GM12878 (cell line): ENCODE measurements around the gene SSH3. TPM values are rescaled to one million over a fixed set of nuclear protein-coding genes. Genes with fewer than 3 reads are reported as not detected.

Source experiments
- ATAC-seq: fragments of 200-7000 bp; cut with Tn5 transposase; 3 replicates; pipeline ENCODE4 v1.9.1; 2020; ENCODE audit warnings: mild to moderate bottlenecking, moderate library complexity
- BruUV-seq: library from RNA; stranded (reverse); fragments of 400-500 nt; replicated peaks from 2 replicates; lab custom pipeline; 2021; lab: Mats Ljungman, UMichigan
- CTCF ChIA-PET: fragments of 300-600 bp; sonication (Branson Sonifier 250); formaldehyde crosslinking; extraction: SDS; loops from one replicate; lab custom pipeline; 2021; ENCODE audit warnings: inconsistent platforms; lab: Yijun Ruan, JAX
- POLR2A ChIA-PET: fragments of 350-600 bp; formaldehyde crosslinking; extraction: SDS; loops from one replicate; lab custom pipeline; 2021; ENCODE audit warnings: inconsistent platforms; lab: Charles Lee
- RAD21 ChIA-PET: fragments of 300-600 bp; sonication (Branson Sonifier 250); formaldehyde crosslinking; loops from one replicate; lab custom pipeline; 2023; ENCODE audit warnings: antibody characterized with exemption; ENCODE audit not compliant: unreplicated experiment; lab: Charles Lee
- SMC1A ChIA-PET: fragments of 300-600 bp; sonication (Branson Sonifier 250); formaldehyde crosslinking; loops from one replicate; lab custom pipeline; 2023; ENCODE audit not compliant: unreplicated experiment, uncharacterized antibody; lab: Charles Lee
- DNase-seq: peaks from one replicate; pipeline ENCODE4 v3.0.0-alpha.2; 2011; ENCODE audit warnings: low read depth, low spot score
- FAIRE-seq: peaks from 3 replicates; lab custom pipeline; 2011; peaks lifted over from hg19 to GRCh38; lab: Jason Lieb, UNC
- H2AFZ ChIP-seq: 2 replicates; pipeline ENCODE4 v1.6.0; 2011; ENCODE audit warnings: low read depth, low read length, control low read depth; ENCODE audit not compliant: control insufficient read depth
- H3K27ac ChIP-seq: 2 replicates; pipeline ENCODE4 v1.5.1; 2011; ENCODE audit warnings: control low read depth; ENCODE audit not compliant: control insufficient read depth, insufficient read depth
- H3K27me3 ChIP-seq, 2 experiments: replicated peaks in 1 of 2; 2 replicates each; pipeline versions ENCODE4 v1.6.0 to v1.6.1; 2011; ENCODE audit warnings: low read length in 1 of 2; ENCODE audit not compliant: control insufficient read depth in 2 of 2, insufficient read depth in 2 of 2
- H3K36me3 ChIP-seq, 2 experiments: 2 replicates each; pipeline ENCODE4 v1.5.1; 2011; ENCODE audit warnings: low read length in 1 of 2; ENCODE audit not compliant: control insufficient read depth in 2 of 2, insufficient read depth in 2 of 2
- H3K4me1 ChIP-seq: 2 replicates; pipeline ENCODE4 v1.6.1; 2011; ENCODE audit warnings: mild to moderate bottlenecking, low read length, moderate library complexity, mixed read lengths; ENCODE audit not compliant: control insufficient read depth, insufficient read depth
- H3K4me2 ChIP-seq: 2 replicates; pipeline ENCODE4 v1.6.0; 2011; ENCODE audit warnings: control low read depth; ENCODE audit not compliant: control insufficient read depth, insufficient read depth
- H3K4me3 ChIP-seq: fragments of 200-600 bp; sonication (generic); 2 replicates; pipeline ENCODE4 v1.5.1; 2016
- H3K79me2 ChIP-seq: 2 replicates; pipeline ENCODE4 v1.6.0; 2011; ENCODE audit warnings: low read length; ENCODE audit not compliant: control insufficient read depth, insufficient read depth
- H3K9ac ChIP-seq: 2 replicates; pipeline ENCODE4 v1.8.0; 2011; ENCODE audit warnings: low read length, control low read depth, mixed read lengths; ENCODE audit not compliant: control insufficient read depth, insufficient read depth
- H3K9me3 ChIP-seq: replicated peaks from 3 replicates; pipeline ENCODE4 v1.5.1; 2011; ENCODE audit warnings: mild to moderate bottlenecking, low read length; ENCODE audit not compliant: control insufficient read depth, insufficient read depth
- H4K20me1 ChIP-seq: 2 replicates; pipeline ENCODE4 v1.6.0; 2011; ENCODE audit not compliant: control insufficient read depth, insufficient read depth
- CREM ChIP-seq: IDR thresholded peaks from 2 replicates; pipeline ENCODE4 v1.6.1; 2014; ENCODE audit warnings: antibody characterized with exemption, low read depth
- EP300 ChIP-seq, 2 experiments: fragments of 150-350 bp in 1 of 2; IDR thresholded peaks; 2 replicates each; pipeline ENCODE4 v1.6.1; 2011 to 2012; ENCODE audit warnings: low read depth in 2 of 2, low read length in 2 of 2, borderline replicate concordance in 1 of 2, improper control_type of control experiment in 1 of 2, inconsistent platforms in 1 of 2; ENCODE audit not compliant: control insufficient read depth in 1 of 2
- NR2F1 ChIP-seq: fragments of 450-650 bp; conservative IDR thresholded peaks from 2 replicates; pipeline ENCODE4 v1.6.1; 2017; ENCODE audit warnings: mild to moderate bottlenecking
- RELA ChIP-seq: fragments of 450-650 bp; IDR thresholded peaks from 2 replicates; pipeline ENCODE4 v1.8.0; 2014; ENCODE audit warnings: borderline replicate concordance; ENCODE audit not compliant: partially characterized antibody
- SP1 ChIP-seq: IDR thresholded peaks from one replicate; pipeline ENCODE4 v1.6.1; 2011; ENCODE audit warnings: low read depth, low read length
- WGBS: methylation state at CpG from one replicate; pipeline ENCODE4 v1.1.6; 2016; ENCODE audit warnings: low lambda C conversion rate; ENCODE audit not compliant: insufficient replicate concordance, insufficient coverage; ENCODE audit errors: missing lambda C conversion rate; 5-methylcytosine and 5-hydroxymethylcytosine counted together
- in situ Hi-C: fragments of 300-500 bp; cut with MboI; formaldehyde crosslinking; loops from 9 replicates; pipeline ENCODE4 v1.14.3; 2018; ENCODE audit warnings: mixed read lengths
- intact Hi-C: fragments of 100-400 bp; cut with micrococcal nuclease; formaldehyde crosslinking; loops from one replicate; pipeline ENCODE4 v1.14.2; 2022; ENCODE audit not compliant: unreplicated experiment
- polyA plus RNA-seq, 11 experiments: library from polyadenylated mRNA; depleted of rRNA in 4 of 11; unstranded in 6 of 11; stranded (reverse) in 5 of 11; fragments of >200 nt; fragmentation: Nextera tagmentation in 4 of 11; fragmentation: Illumina TruSeq in 1 of 11; extraction: Ambion mirVana in 4 of 11; extraction: Trizol in 1 of 11; gene quantifications; 1 replicate in 1 of 11; 2 replicates in 10 of 11; pipeline versions ENCODE4 v1.2.1 to v1.2.3, GENCODE V29; 2011 to 2016; ENCODE audit warnings: inconsistent platforms in 2 of 11, missing spikeins in 2 of 11, low read depth in 1 of 11
- total RNA-seq, 4 experiments: library from RNA; depleted of rRNA in 3 of 4; stranded (reverse); fragments of >200 nt in 3 of 4; fragmentation: Illumina TruSeq in 1 of 4; extraction: Trizol in 1 of 4; gene quantifications; 2 replicates each; pipeline versions ENCODE4 v1.2.1 to v1.2.3, GENCODE V29; 2013 to 2021
- TF ChIP-seq, protein P1 (sequence below): fragments of 450-650 bp; IDR thresholded peaks from 2 replicates; pipeline ENCODE4 v1.6.1; 2017; ENCODE audit warnings: antibody characterized with exemption, mild to moderate bottlenecking, moderate library complexity

SSH3 gene
- total and polyA plus RNA-seq, 10 of the 15 experiments (the other 5 are each of a cell fraction or from before 2014, with no cell fraction given): 0.05 to 0.83 (median 0.28) TPM; not detected in 3

DNA sequence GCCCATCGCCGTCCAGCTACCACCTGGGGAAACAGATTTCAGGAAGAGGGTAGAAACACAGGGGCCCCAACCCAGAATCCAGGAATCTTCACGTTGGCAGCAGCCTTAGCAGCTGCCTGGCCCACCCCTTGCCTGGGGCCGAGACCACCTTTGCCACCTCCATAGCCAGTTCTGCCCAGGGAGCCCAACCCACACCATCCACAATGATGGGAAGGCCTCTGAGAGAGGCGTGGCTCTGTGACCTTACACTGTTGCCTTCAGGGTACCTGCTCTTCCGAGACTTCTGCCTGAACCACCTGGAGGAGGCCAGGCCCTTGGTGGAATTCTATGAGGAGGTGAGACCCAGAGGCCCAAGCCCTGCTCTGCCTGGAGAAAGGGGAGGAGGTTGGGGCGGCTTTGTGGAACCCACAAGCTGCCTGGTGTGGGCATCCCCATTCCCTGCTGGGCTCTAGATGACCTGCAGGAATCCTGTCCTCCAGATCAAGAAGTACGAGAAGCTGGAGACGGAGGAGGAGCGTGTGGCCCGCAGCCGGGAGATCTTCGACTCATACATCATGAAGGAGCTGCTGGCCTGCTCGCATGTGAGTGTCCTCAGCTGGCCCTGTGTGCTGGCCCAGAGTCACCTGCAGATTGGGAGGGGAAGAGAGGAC, 24.3 kb upstream of the SSH3 start (continued):
- TF ChIP-seq, protein P1, sequence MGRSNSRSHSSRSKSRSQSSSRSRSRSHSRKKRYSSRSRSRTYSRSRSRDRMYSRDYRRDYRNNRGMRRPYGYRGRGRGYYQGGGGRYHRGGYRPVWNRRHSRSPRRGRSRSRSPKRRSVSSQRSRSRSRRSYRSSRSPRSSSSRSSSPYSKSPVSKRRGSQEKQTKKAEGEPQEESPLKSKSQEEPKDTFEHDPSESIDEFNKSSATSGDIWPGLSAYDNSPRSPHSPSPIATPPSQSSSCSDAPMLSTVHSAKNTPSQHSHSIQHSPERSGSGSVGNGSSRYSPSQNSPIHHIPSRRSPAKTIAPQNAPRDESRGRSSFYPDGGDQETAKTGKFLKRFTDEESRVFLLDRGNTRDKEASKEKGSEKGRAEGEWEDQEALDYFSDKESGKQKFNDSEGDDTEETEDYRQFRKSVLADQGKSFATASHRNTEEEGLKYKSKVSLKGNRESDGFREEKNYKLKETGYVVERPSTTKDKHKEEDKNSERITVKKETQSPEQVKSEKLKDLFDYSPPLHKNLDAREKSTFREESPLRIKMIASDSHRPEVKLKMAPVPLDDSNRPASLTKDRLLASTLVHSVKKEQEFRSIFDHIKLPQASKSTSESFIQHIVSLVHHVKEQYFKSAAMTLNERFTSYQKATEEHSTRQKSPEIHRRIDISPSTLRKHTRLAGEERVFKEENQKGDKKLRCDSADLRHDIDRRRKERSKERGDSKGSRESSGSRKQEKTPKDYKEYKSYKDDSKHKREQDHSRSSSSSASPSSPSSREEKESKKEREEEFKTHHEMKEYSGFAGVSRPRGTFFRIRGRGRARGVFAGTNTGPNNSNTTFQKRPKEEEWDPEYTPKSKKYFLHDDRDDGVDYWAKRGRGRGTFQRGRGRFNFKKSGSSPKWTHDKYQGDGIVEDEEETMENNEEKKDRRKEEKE: no peak
- TF ChIP-seq RELA: no peak
- TF ChIP-seq CREM: no peak
- no peak for TF ChIP-seq NR2F1
- TF ChIP-seq, all 136 proteins: peak for 0

DNA sequence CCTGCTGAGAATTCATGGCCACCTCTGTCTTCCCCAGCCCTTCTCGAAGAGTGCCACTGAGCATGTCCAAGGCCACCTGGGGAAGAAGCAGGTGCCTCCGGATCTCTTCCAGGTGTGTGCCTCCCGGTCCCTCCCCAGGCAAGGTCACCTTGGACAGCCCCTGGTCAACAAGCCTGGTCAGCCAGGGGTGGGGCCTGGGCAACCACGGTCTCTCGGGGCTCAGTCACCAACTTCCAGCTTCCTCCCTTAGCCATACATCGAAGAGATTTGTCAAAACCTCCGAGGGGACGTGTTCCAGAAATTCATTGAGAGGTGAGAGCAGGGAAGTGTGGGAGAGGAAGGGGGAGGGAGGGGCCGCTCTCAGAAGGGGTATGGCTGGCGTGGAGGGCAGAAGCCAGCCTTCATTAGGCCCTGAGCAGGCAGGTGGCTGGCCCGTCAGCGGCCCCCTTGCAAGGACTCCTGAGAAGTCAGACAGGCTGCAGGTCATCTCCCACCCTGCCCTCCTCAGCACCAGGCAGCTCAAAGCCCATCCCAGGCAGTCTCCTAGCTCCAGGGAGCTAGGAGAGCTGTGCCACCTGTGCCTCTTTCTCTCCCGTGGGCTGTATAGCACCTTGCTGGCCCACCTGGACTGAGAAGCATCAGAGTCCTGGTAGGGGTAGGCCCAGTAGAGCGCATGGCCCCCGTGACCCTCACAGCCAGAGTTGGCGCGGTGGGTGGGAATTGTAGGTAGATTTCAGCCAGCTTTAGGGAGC, 23.6 kb upstream of the SSH3 start:
- in situ Hi-C loops: no loop called here
- Histone ChIP-seq H3K79me2 (peaks cover 43% of the 10 kb centered on the region), H3K27ac (no peak overlapping the region), H3K9me3 (no peaks in the 10 kb centered on the region), H4K20me1 (no peaks in the 10 kb centered on the region), H3K4me2 (no peak overlapping the region), H3K36me3 (peaks cover 27 to 70% of the 10 kb centered on the region in 2 experiments), H3K27me3 (no peaks in the 10 kb centered on the region), H3K4me1 (peaks cover 30% of the 10 kb centered on the region), H2AFZ (no peak overlapping the region), H3K9ac (no peak overlapping the region), H3K4me3 (no peak overlapping the region)
- ChIA-PET POLR2A (no interaction called here), CTCF (interaction anchor here (1.5 kb wide), 1 partner anchor 72 kb away, joined by 4 read pairs; no protein-coding TSS in a partner anchor), RAD21 (no interaction called here), SMC1A (interaction anchor here (1.5 kb wide), 1 partner anchor 8 kb away, joined by 4 read pairs; no protein-coding TSS in a partner anchor)
- no TSS peak for BruUV-seq
- TF ChIP-seq SP1 (no peak), EP300 (IDR thresholded peaks at IDR 0.05; ENCODE audit: borderline replicate concordance in 1 of 2, control insufficient read depth in 1 of 2, low read depth in 2 of 2, low read length in 2 of 2) (no peak)
- intact Hi-C loops: no loop called here
- no peak for ATAC-seq
- no peak for DNase-seq
- no peak for FAIRE-seq
- WGBS: 89% methylated on average over 17 of the region's 17 CpGs
